ENCODE results near the gene GLB1L3.
"Not testable (repeated sequence)": the region's sequence is repeated elsewhere in the genome, so short reads cannot be mapped to it uniquely, and the experiment has no call there.

The GLB1L3 gene

DNA sequence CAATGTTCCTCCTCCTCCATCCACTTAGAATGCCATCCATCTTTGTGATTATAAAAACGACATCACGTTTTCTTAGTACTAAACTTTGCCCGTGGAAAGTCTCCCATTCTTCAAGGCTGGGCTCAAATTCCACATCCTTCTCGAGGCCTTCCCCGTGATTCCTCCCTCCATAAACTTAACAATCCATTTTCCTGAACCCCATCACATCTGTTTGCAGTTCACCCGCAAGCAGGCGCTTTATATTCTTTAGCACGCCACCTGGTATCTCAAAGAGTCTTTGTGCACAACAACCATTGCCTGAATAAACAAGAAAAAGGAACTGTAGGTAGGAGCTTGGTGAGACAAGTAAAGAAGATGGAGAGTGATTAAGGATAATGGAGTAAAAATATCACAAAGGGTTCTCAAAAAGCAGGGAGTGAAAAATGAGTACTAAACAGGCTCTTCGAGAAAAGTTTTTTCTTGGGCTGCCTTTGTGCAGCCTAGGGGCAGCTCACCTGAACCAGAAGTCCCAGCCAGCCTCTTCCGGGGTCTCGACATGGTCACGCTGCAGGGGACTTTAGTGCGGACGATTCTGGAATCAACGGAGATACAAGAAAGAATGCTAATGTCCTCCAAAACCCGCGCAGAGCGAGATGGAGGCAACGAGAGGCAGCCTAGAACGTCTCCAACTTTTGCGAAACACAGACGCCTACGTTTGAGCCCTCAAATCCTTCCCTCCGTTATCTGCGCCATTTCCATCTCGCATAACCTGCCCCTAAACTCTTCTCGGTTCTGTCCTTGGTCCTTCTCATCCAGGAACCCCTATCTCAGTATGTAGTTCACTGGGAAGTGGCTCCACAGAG lies 23.6 kb upstream of the GLB1L3 start:
- DNase-seq, result no peak

DNA sequence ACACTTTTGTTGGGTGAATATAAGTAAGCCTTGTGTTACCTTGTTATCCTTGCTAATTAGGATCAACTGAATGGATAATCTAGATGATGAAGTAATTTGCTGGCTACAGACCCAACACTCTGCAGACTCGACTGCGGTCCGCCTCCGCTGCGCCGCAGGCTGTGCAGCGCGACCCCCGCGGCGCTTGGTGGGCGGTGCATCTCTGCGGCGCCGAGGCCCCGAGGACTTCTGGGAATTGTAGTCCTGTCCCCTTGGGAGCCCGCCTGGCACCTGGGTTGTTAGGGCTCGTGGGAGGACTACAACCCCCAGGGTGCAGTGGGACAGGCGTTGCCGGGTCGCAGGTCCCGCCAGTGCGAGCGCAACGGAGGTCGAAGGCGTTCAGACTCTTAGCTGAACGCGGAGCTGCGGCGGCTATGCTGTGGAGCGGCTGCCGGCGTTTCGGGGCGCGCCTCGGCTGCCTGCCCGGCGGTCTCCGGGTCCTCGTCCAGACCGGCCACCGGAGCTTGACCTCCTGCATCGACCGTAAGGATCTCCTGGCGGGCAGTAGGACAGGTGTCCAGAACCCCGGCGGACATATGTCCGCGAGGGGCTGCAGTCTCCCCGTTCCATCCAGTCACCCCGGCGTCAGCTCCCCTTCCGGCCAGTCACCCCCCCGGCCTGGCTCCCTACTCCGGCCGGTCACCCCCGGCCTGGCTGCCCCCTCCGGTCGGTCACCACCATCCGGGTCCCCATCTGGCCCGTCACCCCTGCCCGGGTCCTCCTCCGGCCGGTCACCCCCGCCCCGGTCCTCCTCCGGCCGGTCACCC lies 22.8 kb upstream of the GLB1L3 start, which contains the start of the genes ACAD8 and THYN1:
Gene ACAD8, plus strand, starts transcription at position 381 of the 806 bp plus-strand sequence. Its CDS starts 33 bp downstream, at position 414.
Gene THYN1, minus strand, starts transcription at position 165 of the 806 bp plus-strand sequence. CDS start 470 bp downstream, outside the sequence.
- peak; percentile 43 to 86 for DNase-seq

DNA sequence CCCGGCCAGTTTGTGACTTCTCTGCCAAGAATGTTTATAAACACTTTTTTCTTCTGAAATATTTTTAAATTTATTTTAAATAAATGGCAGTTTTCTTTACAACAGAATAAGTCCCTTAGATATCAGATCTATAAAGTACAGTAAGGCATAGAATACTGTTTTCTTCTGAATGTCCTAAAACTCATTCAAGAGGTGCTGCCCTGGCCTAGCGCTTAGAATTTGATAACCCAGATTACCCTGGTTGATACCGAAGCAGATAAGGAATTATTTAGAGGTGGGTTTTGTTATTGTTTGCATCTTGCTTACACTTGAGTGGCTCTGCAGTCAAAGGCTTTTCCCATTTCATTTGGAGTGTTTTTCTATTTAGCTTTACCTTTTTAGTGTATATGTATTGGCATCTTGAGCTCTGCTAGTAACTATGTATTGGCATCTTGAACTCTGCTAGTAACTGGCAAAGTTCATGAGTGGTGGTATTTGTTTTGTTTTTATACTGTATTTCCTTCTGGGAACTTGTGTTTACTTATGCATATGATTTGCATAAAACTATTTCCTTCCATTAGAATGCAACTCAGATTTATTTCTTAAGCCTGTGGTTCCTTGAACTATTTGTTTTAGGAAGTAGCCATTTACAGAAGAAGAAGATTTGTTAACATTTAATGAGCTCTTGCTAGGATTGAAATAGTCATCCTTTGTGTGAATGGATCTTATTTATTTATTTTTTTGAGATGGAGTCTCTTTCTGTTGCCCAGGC lies 21.6 kb upstream of the GLB1L3 start:
- no peak for DNase-seq

DNA sequence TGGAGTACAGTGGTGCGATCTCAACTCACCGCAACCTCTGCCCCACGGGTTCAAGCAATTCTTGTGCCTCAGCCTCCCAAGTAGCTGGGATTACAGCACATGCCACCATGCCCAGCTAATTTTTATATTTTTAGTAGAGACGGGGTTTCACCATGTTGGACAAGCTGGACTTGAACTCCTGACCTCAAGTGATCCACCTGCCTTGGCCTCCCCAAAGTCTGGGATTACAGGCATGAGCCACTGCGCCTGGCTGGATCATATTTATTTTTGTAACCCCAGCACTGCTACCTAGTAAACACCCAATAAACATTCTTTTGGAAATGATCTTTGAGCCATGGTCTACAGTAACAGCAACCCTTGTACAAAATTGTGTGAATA lies 21.0 kb upstream of the GLB1L3 start:
- not testable (repeated sequence) for DNase-seq

DNA sequence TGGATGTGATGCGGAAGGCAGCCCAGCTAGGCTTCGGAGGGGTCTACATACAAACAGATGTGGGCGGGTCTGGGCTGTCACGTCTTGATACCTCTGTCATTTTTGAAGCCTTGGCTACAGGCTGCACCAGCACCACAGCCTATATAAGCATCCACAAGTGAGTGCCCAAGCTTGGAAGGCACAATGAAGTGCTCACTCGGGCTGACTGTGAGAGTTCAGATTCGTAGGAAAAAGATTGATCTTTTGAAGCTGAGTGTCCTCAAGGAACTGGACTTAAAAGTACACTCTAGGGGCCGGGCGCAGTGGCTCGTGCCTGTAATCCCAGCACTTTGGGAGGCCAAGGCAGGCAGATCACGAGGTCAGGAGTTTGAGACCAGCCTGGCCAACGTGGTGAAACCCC lies 19.1 kb upstream of the GLB1L3 start:
- DNase-seq, result no peak

DNA sequence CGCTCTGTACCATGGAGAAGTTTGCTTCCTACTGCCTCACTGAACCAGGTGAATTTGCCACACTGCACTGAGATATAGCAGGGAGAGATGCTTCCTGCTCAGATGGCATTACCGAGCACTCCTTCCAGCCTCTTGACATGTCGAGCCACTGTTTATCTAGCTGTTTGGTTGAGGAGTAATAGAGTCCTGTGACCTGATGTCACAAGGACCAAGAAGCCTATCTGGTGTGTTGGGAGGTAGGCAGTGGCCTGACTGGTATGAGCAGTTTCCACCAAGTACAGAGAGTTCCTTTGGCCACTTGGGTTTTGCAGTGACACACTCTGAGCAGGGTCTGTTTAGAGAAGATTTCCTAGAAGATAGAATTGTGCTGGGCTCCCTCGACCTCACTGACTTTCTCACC lies 17.6 kb upstream of the GLB1L3 start:
- no peak for DNase-seq

DNA sequence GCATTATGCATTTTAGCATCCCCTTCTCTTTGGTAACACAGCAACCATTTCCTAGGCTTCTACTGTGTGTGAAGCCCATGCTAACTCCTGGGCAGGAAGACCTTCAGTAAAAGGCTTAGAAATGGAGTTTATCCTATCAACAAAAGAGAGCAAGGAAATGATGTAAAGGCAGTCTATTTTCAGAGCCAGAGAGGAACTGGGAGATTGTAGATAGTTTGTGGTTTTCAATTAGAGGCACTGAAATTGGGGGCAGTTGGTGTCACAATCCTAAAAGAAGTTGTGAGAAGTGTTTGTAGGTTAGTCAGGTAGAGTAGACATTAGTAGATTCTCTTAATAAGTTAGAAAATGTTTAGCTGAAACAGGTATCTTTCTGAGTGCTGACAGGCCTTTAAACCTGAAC lies 15.7 kb upstream of the GLB1L3 start:
- DNase-seq, result no peak

DNA sequence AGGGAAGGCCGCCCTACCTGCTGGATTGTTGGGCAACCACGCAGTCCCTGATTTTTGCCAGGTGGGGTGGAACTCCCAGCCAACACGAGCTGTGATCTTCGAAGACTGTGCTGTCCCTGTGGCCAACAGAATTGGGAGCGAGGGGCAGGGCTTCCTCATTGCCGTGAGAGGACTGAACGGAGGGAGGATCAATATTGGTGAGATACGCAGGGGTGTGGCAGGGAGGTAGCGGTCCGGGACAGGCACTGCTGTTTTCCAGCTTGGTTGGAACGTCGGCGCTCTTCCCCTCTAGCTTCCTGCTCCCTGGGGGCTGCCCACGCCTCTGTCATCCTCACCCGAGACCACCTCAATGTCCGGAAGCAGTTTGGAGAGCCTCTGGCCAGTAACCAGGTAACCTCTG lies 15.2 kb upstream of the GLB1L3 start:
- DNase-seq, result no peak

DNA sequence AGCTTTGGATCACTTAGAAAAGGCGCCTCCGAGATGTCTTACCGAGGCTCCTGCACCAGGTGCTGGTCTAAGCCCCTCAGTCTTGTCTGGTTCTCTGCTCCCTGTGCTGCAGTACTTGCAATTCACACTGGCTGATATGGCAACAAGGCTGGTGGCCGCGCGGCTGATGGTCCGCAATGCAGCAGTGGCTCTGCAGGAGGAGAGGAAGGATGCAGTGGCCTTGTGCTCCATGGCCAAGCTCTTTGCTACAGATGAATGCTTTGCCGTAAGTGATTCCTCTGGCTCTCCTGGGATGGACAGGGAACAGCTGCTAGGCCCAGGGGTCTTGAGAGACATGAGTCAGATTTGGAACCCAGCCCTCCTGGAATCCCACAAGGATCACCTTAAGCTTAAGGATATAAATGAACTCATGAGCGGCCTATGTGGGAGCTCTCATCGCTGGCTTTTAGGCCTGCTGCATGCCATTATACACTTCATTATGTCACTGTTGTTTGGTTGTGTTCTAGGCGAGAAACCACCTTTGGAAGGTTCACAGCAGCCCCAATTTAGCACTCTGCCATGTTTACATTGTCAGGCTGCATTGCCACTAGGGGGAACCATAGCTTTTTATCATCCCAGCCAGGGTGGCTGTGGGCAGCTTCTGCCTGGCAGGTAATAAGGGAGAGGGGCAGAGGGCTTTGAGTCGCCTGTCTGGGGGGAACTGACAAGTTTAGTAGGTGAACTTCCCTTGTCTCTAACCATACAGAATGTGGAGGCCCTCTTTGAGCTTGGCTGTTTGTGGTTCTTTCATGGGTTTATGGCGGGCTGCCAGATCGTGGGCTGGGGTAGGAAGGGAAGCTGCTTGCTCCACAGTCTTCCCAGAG lies 14.3 kb upstream of the GLB1L3 start:
- no peak for DNase-seq

DNA sequence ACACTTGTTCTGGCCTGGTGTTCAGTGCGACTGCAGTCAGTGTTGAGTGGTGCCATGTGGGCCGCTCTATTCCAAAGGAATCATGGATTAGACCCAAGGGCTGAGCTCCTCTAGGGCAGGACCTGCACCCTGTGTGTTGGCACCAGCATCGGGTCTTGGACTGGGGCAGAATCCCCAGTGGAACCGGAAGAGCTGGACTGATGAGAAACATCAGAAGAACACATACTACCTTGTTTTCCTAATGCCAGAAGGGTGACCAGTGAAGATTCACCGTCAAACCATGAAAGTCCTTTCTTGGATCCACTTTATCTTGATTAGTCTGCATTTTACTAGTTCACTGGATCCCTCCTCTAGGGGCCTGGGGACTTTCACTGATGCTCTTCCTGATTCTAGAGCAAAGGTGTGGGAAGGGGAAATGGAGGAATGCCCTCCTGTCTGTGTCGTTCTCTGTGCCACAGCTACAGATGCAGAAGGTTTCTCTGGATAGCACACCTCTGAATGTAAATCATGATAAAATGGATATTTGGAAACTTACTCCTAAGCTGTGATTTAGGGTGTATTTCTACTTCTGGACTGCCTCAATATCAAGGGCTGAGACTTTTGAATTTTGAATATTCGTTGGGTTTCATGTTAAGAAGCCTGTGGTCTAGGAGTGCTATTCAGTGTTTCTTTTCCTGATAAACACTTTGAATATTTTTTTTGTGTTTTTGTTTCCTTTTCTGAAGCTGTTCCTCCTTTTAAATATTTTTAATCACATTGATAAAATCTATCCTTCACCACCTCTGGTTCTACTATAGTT lies 11.0 kb upstream of the GLB1L3 start:
- no peak for DNase-seq

DNA sequence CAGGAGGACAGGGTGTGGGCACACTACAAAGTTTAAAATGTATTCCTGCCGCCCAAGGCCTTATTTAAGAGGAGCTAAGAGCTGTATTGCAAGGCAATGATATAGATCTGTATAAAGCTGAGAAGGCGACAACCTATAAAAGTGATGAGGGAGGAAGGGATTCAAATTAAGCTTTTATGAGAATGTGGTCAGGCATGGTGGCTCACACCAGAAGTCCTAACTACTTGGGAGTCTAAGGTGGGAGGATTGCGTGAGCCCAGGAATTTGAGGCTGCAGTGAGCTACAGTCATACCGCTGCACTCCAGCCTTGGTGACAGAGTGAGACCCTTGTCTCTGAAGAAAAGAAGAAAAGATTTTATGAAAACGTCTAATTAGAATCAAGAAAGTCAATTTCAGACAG lies 9.7 kb upstream of the GLB1L3 start:
- DNase-seq, result no peak

DNA sequence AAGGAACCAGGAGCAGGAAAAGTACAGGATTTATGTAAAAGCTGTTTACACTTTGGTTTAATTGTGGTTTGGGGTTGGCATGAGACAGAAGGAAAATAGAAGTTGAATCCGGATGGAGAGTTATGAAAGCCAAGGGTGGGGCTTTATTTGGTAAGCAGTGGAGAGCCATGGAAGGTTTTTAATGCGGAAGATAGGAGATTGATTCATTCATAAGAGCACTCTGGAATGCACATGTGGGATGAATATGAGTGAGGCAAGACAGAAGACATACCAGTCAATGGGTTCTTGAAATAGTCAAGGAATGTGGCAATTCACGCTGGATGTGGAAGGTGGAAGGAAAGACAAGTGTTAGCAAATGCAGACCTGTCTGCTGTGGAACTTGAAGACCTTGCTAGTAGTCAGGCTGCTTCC lies 9.3 kb upstream of the GLB1L3 start:
- no peak for DNase-seq

DNA sequence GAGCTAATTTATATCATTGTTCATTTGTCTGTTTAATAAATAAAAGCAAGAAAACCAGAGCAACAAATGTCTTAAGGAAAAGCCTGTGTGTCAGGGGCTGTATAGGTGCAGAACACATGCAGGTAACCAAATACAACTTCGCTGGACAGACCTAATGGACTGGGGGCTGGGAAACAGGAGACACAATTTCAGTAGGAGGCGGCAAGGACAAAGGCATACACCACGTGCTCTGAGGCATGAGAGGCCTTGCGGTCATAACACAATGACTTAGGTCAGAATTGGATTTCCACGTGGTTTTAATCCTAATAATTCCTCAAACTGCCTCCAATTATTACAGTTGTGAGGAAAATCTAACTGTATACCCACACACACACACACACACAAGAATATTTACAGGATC lies 8.7 kb upstream of the GLB1L3 start:
- no peak for DNase-seq

DNA sequence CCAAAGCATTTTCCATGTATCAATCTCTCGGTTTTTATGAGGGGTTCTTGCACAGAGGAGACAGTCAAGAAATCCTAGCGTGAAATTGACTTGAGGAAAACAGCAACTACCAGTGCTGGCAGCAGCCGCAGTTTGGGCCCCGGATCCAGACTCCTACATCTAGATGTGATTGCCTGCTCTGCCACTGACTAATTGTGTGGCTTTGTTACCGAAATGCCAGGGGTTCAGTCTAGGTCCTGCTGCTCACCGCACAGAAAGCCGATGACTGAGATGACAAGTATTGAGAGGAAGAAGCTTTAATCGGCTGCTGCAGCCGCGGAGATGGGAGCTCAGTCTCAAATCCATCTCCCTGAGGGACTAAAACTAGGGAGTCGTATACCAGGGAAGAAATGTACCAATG lies 8.2 kb upstream of the GLB1L3 start:
- DNase-seq, result no peak

DNA sequence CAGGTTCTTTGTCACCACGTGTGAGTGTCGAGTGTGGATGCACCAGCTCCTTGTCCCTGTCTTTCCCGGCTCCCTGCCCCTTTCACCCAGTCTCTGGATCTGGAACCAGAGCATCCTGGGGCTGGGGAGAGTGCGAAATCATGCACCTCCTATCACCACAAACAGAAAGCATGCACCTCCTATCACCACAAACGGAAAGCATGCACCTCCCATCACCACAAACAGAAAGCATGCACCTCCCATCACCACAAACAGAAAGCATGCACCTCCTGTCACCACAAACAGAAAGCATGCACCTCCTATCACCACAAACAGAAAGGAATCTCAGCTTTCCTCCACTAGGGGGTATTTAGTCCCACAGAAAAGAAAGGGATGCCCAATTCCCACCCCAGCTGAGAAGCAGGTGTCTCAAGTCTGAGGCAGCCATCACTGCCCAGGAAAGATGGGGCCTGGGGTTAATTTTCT lies 5.9 kb upstream of the GLB1L3 start:
- no peak for DNase-seq

DNA sequence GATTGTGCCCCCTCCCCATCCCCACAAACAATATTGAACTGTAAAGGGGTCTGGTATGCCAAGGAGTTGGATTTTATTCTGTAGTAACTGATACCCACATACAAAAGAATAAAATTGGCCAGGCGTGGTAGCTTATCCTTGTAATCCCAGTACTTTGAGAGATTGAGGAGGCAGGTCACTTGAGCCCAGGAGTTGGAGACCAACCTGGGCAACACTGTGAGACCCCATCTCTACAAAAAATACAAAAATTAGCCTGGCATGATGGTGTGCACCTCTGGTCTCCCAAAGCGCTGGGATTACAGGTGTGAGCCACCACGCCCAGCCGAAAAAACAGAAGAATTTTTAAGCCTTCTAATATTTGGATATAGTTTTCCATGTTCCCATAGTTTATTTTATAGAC lies 4.2 kb upstream of the GLB1L3 start:
- no peak for DNase-seq

DNA sequence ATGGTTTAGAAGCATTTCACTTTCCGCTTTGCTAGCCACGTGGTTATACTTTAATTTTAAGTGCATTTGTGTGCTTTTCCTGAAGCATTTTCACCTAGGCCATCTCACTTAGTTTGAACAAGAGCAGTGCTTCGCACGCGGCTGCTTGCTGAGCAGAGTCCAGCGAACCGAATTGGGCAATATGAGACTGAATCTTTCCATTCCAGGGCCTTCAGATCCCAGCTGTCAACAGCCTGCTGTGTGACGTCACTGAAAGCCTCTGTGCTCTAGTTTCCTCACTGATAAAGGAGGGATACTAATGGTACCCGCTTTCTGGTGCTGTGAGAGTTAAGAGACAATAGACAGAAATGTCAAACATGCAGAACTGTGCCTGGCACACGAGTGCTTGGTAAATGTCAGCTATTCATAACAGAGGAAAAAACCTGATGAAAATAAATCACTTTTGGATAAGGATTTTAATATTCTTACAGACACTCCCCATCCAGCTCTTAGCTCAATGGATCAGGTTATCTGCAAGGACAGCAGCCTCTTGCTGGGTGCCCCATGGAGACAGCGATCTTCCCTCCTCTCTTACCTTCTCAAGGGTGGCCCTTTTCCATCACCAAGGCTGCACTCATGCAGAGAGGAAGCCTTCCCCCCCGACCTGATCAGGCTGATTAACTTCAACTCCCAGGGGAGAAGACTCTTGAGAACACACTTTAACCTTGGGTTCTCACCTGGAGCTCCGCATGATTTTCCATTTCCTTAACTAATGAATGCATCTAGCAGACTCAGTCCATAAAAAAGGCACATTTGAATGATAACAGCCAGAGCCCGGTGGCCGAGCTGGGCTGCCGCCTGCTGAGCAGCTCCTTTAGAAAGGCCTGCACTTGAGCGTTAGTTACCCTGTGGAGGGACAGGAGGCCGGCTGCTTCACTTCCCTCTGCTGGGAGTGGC lies 3.5 kb upstream of the GLB1L3 start:
- no peak for DNase-seq

DNA sequence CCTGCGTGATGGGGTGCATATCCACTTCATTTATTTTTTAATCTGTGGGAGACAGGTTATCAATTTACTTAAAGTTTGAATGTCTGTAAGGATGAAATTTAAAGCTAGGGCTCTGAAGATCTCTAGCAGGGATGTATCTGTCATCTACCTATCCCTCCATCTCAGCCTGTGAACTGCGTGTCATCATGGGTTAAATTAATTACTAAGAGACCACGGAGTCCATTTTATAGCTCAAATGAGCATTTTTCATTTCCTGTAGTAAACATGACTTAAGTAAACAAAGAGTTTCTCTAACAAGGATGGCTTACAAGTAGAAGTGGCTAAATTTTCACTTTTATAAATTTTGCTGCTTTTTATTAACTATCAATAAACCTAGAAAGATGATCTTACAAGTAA lies 2.9 kb upstream of the GLB1L3 start:
- DNase-seq, result no peak

DNA sequence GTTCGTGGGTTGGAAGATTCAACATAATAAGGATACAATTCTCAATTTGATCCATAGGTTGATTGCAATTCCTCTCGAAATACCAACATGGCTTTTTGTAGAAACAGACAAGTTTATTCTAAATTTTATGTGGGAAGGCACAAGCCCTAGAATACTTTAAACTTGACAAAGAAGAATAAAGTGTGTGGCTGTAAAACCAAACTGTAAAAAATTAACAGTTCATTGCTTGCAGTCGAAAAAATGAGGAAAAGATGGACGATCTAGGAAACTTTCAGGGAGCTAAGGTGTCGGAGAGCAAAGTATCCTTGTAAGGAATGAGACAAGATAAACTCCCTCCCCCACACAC lies 1.0 kb upstream of the GLB1L3 start:
- DNase-seq, result no peak

Measured in cerebellar nuclear complex (tissue), 1 donor.